ENCODE data around the gene DNAL4.
A peak's percentile ranks its signal among the peaks of the same experiment; 100 is the strongest.

The DNAL4 gene

DNA sequence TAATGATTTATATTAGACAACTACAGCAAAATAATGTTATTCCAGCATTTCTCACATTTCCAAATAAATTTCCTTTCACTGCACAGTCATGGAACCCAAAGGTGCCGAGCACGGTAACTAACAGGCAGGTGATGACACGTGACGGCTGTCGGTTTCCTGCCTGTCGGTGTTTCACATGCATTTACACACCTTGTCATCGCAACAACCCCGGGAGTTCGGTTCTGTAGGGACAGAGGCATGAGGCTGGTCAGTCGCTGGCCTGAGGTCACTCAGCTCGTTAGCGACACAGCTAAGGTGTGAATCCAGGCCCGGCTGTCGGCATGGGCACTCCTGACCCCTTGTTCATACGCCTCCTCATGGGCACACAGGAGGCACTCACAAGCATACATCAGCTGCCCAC, 9.9 kb downstream of the DNAL4 start:
- no peak for DNase-seq

DNA sequence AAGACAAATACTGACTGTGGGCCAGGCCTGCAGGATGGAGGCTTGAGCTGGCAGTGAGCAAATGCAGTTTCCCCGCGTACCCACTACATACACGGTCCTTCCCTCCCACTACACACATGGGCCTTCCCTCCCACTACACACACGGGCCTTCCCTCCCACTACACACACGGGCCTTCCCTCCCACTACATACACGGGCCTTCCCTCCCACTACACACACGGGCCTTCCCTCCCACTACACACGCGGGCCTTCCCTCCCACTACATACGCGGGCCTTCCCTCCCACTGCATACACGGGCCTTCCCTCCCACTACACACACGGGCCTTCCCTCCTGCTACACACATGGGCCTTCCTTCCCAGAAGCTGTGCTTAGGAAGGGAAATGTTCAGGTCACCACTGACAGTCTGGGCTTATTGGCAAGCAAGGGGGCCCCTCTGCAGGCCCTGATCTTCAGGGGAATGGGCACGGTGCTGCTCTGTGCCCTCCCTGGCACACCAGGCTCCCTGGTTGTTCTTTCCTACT, 10.8 kb downstream of the DNAL4 start:
- DNase-seq, result no peak

- DNase-seq, result peak; percentile 29
Measured at GRCh38 chr22:38782402-38783094, 11.4 kb downstream of the DNAL4 start.

DNA sequence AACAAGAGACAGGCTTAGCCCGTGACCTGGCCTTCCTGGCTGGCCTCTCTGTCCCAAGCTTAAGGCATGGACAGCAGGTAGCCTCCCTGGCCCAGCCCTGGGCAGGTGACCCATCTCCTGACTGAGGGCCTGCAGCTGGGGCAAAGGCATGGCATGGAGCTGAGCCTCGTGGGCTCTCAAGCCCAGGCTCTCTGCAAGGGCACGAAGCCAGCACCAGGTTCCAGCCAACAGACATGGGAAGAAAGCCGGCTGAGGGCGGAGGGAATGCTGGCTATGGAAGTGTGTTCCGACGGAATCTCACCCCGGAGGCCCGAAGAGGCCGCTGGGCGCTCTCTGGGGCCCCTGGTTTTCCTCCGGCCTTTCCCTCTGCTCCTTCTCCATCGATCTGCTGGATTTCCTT, 12.9 kb downstream of the DNAL4 start:
- DNase-seq, result no peak

GRCh38 chr22:38777087-38777671, 16.8 kb downstream of the DNAL4 start:
- no peak for DNase-seq

- no peak for DNase-seq
Measured at GRCh38 chr22:38776086-38776485, 17.9 kb downstream of the DNAL4 start.

- DNase-seq, result no peak
Measured at GRCh38 chr22:38775656-38776055, 18.3 kb downstream of the DNAL4 start.

- no peak for DNase-seq
Measured at GRCh38 chr22:38774496-38775166, 19.3 kb downstream of the DNAL4 start.

- DNase-seq, result no peak
Measured at GRCh38 chr22:38773363-38773946, 20.5 kb downstream of the DNAL4 start.

- no peak for DNase-seq
Measured at GRCh38 chr22:38772623-38772873, 21.4 kb downstream of the DNAL4 start.

DNA sequence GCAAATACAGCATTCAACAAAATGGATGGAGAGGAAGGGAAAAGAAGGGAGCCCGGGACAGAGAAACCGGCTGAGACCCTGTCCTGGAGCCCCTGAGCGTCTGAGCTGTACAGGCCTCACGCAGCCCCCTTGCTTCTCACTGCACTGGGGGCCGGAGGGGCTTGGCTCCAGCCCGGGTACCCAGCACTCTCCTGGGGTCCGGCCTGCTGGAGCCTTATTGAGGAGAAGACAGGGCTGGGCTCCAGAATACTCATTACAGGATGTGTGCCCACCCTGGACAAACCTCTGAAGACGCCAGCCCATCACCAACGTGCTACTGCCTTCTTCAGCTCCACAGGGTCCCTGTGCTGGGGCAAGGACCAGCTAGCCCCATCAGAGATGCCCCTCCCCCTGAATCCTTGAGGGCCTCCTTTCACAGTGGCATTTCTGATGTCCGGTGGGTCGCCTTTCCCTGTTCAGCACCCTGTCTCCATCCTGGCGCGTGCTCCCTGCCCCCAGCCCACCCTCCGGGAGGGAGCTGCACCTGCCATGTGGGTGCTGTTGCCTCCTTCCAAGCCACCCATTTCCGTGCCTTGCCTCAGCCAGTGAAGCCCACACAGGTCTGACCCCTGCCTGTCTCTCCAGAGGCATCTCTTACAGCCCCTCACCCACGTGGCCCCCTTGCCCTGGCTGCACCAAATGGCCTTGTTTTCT, 23.5 kb downstream of the DNAL4 start:
- no peak for DNase-seq

GRCh38 chr22:38768036-38768435, 25.9 kb downstream of the DNAL4 start:
- DNase-seq, result no peak

DNA sequence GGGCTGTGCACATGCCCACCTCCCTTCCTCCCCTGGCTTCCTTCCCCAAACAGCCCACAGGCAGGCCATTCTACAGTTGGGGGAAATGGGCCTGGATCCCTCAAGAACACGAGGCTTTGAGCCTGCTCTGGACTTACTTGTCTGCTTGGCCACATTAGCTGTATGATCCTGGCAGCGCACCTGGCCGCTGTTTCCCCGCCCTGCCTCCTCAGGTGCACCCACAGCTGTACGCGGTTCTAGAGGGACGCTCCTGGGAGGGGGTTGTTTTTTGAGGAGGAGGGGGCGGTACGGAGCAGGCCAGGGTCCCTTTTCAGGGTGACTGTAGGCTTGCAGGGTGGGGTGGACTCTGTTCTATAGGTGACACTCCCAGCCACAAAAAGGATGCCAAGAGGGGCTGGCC, 26.6 kb downstream of the DNAL4 start:
- no peak for DNase-seq

DNA sequence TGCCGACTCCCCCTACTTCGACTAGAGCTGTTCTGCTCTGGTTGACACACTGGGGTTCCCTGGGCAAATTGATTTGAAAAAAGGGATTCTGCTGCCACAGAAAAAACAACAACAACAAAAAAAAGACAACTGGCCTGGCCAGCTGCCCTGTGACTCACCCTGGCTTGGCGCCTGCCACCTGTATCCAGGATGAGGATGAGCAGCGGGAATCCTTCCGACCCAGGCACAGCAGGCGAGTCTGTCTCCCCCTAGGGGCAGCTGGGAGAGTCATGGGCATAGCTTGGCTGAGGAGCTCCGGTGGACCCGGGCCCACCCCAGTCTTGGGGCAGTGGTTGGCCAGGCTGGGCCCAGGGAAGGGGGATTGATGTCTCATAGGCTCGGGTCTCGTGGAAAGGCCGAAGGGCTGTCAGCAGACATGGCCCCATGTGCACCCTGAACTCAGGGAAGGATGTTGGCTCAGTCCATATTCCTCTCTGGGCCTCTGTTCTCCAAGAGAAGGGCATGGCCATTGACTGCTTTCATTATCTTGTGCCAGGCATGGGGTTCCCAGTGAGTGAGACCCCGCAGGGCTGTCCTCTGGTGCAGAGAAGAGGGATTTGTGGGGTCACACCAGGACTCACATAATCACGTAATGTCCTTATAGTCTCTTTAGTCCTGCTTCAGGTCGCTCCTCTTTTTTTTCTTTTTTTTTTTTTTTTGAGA, 27.7 kb downstream of the DNAL4 start:
- DNase-seq, result no peak

- no peak for DNase-seq
Measured at GRCh38 chr22:38762551-38762983, 31.4 kb downstream of the DNAL4 start.

DNA sequence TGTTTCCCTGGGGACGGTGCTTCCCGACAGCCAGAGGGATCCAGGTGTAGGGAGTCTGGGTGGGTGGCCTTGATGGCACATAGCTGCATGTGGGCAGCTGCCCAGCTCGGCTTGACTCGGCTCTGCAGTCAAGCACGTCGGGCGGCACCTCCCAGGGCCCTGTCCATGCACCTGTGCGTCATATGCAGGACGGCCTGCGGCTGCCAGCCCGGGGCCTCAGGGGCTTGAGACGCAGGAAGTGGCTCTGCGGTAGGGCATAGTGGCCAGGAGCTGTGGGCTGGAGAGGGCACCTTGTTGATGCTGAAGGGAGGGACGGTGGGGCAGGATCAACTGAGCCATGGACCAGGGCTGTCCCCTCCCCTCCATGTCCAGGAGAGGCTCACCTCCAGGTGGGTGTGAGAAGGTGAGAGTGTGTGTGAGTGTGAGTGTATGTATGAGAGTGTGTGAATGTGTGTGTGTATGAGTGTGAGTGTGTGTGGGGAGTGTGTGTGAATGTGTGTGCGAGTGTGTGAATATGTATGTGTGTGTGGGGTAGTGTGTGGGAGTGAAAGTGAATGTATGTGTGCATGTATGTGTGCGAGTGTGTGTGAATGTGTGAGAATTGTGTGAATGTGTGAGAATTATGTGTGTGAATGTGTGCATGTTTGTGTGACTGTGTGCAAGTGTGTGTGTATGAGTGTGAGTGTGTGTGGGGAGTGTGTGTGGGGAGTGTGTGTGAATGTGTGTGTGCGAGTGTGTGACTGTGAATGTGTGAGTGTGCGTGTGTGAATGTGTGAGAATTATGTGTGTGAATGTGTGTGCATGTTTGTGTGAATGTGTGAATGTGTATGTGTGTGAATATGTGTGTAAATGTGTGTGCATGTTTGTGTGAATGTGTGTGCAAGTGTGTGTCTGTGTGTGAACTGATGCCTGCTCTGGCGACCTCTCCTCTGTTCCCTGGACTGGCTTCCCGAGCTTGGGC, 32.5 kb downstream of the DNAL4 start:
- DNase-seq, result no peak

- DNase-seq, result no peak
Measured at GRCh38 chr22:38760477-38761201, 33.3 kb downstream of the DNAL4 start.

- DNase-seq, result no peak
Measured at GRCh38 chr22:38759005-38759404, 34.9 kb downstream of the DNAL4 start.

DNA sequence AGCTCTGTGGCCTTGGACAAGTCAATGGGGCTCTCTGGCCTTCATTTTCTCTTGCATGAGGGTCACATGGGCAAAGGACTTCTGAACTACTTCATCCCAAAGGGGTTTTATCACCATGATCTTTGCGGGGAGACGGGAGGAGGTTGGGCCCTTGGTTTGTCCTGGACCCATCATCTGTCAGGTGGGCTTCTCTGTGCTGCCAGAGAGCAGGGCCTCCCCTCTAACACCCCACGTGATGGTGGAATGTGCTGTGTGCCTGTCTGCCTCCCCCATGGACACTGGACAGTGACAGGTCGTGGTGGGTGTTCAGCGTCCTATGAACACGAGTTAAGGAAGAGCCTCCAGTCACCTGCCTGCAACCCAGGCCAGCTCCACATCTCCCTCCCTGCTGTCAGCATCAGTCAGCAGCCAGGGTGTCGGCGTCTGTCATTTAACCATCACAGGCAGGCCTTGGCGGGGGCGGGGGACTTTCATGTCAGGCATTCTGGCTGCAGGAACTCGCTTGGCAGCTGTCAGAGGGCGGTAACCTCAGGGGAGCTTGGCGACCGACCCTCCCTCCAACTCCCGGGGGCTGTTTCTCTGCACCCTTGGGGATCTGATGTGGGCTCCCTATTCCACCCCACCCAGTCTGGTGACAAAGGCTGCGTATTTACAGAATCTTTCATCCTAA, 35.5 kb downstream of the DNAL4 start:
- no peak for DNase-seq

DNA sequence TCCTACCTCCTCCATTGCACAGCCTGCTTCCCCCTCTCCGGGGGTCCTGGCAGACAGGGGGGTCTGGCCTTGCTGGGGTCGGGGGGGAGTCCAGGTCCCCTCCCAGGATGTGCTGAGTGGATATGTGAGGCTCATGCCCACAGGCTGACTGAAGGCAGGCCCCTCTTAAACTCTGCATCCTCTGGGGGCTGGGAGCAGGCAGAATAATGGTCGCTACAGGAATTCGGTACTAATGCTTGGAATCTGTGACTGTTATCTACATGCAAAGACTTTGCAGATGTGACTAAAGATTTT, 36.5 kb downstream of the DNAL4 start:
- DNase-seq, result no peak
